GM21723 (cell line): ENCODE results near the gene ZAP70.
A peak's percentile ranks its signal among the peaks of the same experiment; 100 is the strongest.

ENCODE experiments used
- ATAC-seq: cut with Tn5 transposase; IDR thresholded peaks from one replicate; pipeline ENCODE4 v1.9.1; 2021; ENCODE audit warnings: mild to moderate bottlenecking, moderate library complexity; ENCODE audit not compliant: unreplicated experiment

Gene ZAP70

GRCh38 chr2:97732436-97733340 lies 19.3 kb downstream of the ZAP70 start:
- no peak for ATAC-seq

GRCh38 chr2:97733341-97734035 lies 20.1 kb downstream of the ZAP70 start:
- ATAC-seq: no peak

- no peak for ATAC-seq
Measured at GRCh38 chr2:97734061-97735051, 21.0 kb downstream of the ZAP70 start.

- ATAC-seq: no peak
Measured at GRCh38 chr2:97735161-97735561, 21.8 kb downstream of the ZAP70 start.

DNA sequence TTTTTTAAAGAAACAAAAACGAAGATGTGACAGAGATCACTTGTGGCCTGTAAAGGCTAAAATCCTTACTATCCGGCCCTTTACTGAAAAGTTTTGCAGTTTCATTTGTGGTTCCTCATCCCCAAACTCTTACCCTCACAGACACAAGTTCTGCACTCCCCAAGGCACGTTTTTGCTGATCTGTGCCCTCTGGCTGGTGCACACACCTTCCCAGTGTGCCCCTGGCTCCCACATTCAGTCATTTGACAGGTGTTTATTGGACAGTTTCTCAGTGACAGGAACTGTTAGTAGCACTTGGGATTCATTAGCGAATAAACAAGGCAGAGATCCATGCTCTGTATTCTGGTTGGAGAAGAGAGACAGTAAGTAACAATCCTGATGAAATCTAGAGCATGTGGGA lies 22.8 kb downstream of the ZAP70 start:
- no peak for ATAC-seq

DNA sequence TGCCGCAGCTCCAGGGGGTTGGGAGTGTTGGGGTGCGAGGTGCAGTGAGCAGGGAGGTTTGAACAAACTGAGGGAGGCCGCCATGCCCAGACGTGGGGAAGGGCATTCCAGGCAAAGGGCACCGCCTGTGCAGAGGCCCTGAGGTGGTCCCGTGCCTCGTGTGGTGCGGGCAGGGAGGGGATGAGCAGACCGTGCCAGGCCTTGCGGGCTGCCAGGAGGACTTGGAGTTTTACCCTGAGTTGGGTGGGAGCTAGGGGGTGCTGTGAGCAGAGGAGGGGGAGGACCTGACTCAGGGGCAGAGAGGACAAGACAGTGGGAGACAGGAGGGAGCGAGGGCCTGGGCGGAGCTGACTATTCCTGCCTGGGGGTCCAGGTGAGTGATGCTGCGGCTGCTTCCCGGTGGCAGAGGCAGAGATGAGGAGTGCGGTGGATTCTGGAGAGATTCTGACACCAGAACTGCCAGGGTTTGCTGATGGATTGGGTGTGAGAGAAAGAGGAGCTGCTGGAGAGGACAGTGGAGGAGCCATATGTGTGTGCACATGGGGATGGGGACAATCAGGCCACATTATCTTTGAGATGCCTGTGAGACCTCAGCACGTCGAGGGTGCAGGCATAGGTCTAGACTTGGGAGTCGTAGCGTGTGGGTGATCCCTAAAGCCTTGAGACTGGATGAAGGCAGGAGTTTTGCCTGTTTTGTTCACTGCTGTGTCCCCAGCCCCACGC lies 23.4 kb downstream of the ZAP70 start:
- no peak for ATAC-seq

- ATAC-seq: no peak
Measured at GRCh38 chr2:97737421-97738178, 24.2 kb downstream of the ZAP70 start.

DNA sequence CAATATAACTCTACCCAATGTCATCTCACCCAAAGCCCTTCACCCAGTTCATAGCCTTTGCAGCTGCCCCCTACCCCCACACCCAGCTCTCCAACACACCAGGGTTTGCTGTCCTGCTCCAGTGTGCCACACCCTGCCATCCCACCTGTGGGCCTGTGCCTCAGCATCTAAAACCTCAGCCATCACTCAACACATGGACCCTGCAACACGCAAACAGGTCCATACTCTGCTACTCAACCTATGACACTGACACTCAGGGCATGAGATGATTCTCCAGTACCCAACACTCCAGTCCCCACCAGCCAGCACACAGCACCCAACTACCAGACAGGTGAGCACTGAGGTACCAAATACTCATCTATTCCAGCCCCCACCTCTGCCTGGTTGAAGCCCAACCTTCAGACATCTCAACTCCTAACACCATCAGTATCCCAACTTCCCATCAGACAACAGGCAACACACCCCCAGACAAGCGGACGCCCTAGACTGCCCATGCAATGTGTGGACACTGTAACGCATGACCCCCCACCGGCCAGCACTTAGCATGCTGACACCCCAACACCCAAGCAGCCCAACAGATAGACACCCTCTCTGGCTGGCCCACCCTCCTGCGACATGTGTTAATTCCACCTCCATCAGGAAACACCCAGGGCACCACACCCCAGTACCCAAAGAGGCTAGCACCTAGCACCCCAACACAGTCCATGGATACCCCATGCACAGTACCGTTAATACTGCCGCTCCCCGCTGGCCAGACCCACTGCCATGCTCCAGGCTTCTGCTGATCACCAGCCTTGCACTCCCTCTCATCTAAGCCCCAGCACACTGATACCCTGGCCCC lies 25.0 kb downstream of the ZAP70 start:
- no peak for ATAC-seq

GRCh38 chr2:97739020-97739892 lies 25.9 kb downstream of the ZAP70 start:
- no peak for ATAC-seq

GRCh38 chr2:97739893-97740245 lies 26.5 kb downstream of the ZAP70 start:
- ATAC-seq: no peak

GRCh38 chr2:97740590-97741182 lies 27.3 kb downstream of the ZAP70 start:
- peak; percentile 61 for ATAC-seq

DNA sequence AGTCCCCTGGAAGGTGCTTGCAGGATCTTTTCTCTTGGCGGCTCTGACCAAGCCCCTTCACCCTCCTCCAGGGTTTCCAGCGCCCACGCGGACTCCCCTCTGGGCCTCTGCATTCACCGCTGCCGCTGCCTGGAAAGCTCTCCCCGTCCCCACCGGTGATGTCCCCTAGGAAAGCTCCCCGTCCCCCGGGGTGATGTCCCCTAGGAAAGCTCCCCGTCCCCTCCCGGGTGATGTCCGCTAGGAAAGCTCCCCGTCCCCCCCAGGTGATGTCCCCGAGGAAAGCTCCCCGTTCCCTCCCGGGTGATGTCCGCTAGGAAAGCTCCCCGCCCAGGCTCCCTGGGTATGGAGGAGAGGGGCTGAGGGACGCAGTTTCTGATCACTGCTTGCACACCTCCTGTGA lies 27.9 kb downstream of the ZAP70 start:
- ATAC-seq: no peak

DNA sequence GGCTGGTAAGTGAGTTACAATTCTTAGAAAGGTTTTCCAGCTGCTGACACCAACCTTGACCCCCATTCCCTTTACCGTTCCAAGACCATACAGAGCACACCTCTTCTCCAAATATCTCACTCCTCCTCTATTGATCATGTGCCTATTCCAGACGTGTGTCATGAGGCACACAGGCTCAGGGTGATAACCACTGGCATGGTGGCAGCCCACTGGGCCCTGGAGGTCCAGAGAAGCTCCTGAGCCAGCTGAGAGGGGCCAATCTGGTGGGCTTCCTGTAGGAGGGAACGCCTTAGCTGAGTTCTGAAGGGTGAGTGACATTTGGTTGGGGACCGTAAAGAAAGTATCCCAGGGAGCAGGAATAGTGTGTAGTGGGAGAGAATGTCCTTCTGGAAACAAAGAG lies 28.3 kb downstream of the ZAP70 start:
- ATAC-seq: no peak

DNA sequence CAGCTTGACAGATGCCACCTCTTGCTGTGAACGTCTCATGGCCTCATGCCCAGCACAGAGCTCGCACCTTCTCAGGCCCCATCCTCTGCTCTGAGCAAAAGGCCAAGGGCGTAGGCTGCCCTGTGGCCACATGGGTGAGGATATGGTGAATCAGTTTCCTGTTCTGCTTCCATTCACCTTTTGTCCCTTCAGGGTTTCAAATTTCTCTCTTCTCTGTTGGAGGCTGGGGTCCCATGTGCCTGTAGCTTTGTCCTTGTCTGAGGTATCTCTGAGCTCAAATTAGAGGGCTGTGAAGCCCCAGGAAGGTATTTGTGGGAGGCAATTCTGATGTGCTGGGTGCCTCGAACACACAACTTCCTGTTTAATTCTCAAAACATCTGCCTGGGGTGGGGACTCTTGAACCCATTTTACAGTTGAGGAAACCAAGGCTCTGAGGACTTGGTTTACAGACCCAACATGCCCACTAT lies 29.0 kb downstream of the ZAP70 start:
- no peak for ATAC-seq

DNA sequence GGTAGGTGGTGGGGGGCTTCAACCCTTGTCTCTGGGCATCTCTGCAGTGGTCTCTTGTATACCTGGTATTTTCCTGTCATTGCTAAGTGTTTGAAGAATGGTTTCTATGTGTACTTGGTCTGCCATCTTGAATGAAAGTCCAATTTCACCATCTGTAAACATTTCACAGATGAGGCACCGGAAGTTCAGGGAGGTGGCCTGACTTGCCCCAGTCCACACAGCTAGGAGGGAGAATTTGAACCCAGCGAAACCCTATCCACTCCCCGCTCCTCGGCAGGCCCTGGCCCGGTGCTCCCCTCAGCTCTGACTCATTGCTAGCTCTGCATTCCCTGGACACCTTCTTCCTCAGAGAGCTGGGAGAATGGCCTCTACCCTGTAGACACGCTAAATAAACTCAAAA lies 30.5 kb downstream of the ZAP70 start:
- no peak for ATAC-seq

DNA sequence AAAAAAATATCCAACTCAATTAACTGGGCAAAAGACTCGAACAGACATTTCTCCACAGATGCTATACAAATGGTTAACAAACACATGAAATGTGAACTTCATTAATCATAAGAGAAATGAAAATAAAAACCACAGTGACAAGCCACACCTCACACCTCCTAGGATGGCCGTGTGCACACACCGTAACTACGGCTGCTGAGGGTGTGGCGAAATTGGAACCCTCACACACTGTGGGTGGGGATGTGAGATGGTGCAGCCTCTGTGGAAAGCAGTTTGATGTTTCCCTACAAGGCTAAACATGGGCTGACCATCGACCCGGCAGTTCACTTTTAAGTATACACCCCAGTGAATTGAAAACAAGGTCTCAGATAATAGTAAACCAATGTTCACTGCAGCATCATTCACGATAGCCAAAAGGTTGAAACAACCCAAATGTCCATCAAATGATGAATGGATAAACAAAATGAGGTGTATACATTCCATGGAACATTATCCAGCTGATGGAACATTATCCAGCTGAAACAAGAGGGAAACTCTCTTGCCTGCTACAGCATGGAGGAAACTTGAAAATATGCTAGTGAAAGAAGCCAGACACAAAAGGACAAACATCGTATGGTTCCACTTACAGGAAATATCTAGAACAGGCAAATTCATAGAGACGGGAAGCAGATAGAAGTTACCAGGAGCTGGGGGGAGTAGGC lies 32.2 kb downstream of the ZAP70 start:
- ATAC-seq: no peak

- ATAC-seq: no peak
Measured at GRCh38 chr2:97747285-97747684, 33.9 kb downstream of the ZAP70 start.
